HG03196 (cell line): Measurements from ENCODE around the gene DOCK3.
"Not testable (repeated sequence)": the region's sequence is repeated elsewhere in the genome, so short reads cannot be mapped to it uniquely, and the experiment has no call there.

Source experiments
- ATAC-seq: cut with Tn5 transposase; IDR thresholded peaks from one replicate; pipeline ENCODE4 v1.9.1; 2021; ENCODE audit not compliant: unreplicated experiment

DOCK3 gene

GRCh38 chr3:51350751-51351150, 676.0 kb downstream of the DOCK3 start:
- ATAC-seq, result no peak

GRCh38 chr3:51353131-51353530, 678.4 kb downstream of the DOCK3 start:
- ATAC-seq, result no peak

GRCh38 chr3:51353691-51354090, 679.0 kb downstream of the DOCK3 start:
- ATAC-seq, result no peak

- no peak for ATAC-seq
These were observed 679.4 kb downstream of the DOCK3 start for GRCh38 chr3:51354172-51354571.

GRCh38 chr3:51354731-51355615, 680.2 kb downstream of the DOCK3 start:
- no peak for ATAC-seq

GRCh38 chr3:51355891-51356578, 681.3 kb downstream of the DOCK3 start:
- no peak for ATAC-seq

- no peak for ATAC-seq
These were observed 683.1 kb downstream of the DOCK3 start for GRCh38 chr3:51357856-51358255.

- no peak for ATAC-seq
These were observed 684.3 kb downstream of the DOCK3 start for GRCh38 chr3:51358981-51359380.

- no peak for ATAC-seq
These were observed 686.1 kb downstream of the DOCK3 start for GRCh38 chr3:51360806-51361205.

- no peak for ATAC-seq
These were observed 687.0 kb downstream of the DOCK3 start for GRCh38 chr3:51361746-51362145.

- ATAC-seq, result no peak
These were observed 687.7 kb downstream of the DOCK3 start for GRCh38 chr3:51362476-51362875.

GRCh38 chr3:51368276-51368675, 693.5 kb downstream of the DOCK3 start:
- not testable (repeated sequence) for ATAC-seq

GRCh38 chr3:51371943-51372557, 697.3 kb downstream of the DOCK3 start:
- ATAC-seq, result no peak

GRCh38 chr3:51373658-51374421, 699.1 kb downstream of the DOCK3 start:
- no peak for ATAC-seq

GRCh38 chr3:51374456-51374855, 699.7 kb downstream of the DOCK3 start:
- ATAC-seq, result no peak

- no peak for ATAC-seq
These were observed 700.4 kb downstream of the DOCK3 start for GRCh38 chr3:51375136-51375535.

GRCh38 chr3:51375571-51375970, 700.8 kb downstream of the DOCK3 start:
- no peak for ATAC-seq

GRCh38 chr3:51378065-51378464, 703.3 kb downstream of the DOCK3 start:
- no peak for ATAC-seq

GRCh38 chr3:51378726-51379125, 704.0 kb downstream of the DOCK3 start:
- no peak for ATAC-seq

GRCh38 chr3:51379301-51379700, 704.6 kb downstream of the DOCK3 start:
- no peak for ATAC-seq
